GM23338 (cell line): ENCODE data around the gene GIMAP6. TPM values are rescaled to one million over a fixed set of nuclear protein-coding genes. Genes with fewer than 3 reads are reported as not detected.

ENCODE experiments used
- ATAC-seq: fragments of 200-7000 bp; cut with Tn5 transposase; 3 replicates; pipeline ENCODE4 v1.9.1; 2020
- DNase-seq: peaks from one replicate; pipeline ENCODE4 v3.0.0-alpha.2; 2015; ENCODE audit warnings: low spot score
- H2AFZ ChIP-seq: fragments of 200-600 bp; sonication (generic); 2 replicates; pipeline ENCODE4 v1.8.0; 2016; ENCODE audit warnings: antibody characterized with exemption, mild to moderate bottlenecking, moderate library complexity
- H3F3A ChIP-seq: fragments of 200-600 bp; sonication (generic); replicated peaks from 2 replicates; pipeline ENCODE4 v1.8.0; 2017; ENCODE audit warnings: antibody characterized with exemption, mixed run types, low read depth
- H3K27ac ChIP-seq: fragments of 200-600 bp; sonication (generic); 2 replicates; pipeline ENCODE4 v1.6.1; 2016; ENCODE audit warnings: low read depth
- H3K27me3 ChIP-seq: fragments of 200-600 bp; sonication (generic); 2 replicates; pipeline ENCODE4 v1.8.0; 2016; ENCODE audit warnings: mild to moderate bottlenecking, mixed run types, moderate library complexity; ENCODE audit not compliant: insufficient read depth
- H3K36me3 ChIP-seq: fragments of 200-600 bp; sonication (generic); 2 replicates; pipeline ENCODE4 v1.8.0; 2016; ENCODE audit warnings: mild to moderate bottlenecking; ENCODE audit not compliant: insufficient read depth
- H3K4me1 ChIP-seq: fragments of 200-600 bp; sonication (generic); 2 replicates; pipeline ENCODE4 v1.8.0; 2016; ENCODE audit warnings: mild to moderate bottlenecking, moderate library complexity; ENCODE audit not compliant: insufficient read depth
- H3K4me2 ChIP-seq: fragments of 200-600 bp; sonication (generic); 2 replicates; pipeline ENCODE4 v1.7.1; 2017; ENCODE audit warnings: mixed run types
- H3K4me3 ChIP-seq: fragments of 200-600 bp; sonication (generic); 2 replicates; pipeline ENCODE4 v1.6.1; 2016; ENCODE audit warnings: mixed run types
- H3K79me2 ChIP-seq: fragments of 200-600 bp; sonication (generic); replicated peaks from 2 replicates; pipeline ENCODE4 v1.8.0; 2017; ENCODE audit warnings: mild to moderate bottlenecking; ENCODE audit not compliant: insufficient read depth
- H3K9me2 ChIP-seq: fragments of 200-600 bp; sonication (generic); 2 replicates; pipeline ENCODE4 v1.8.0; 2017; ENCODE audit not compliant: insufficient read depth
- H4K20me1 ChIP-seq: fragments of 200-600 bp; sonication (generic); replicated peaks from 2 replicates; pipeline ENCODE4 v1.8.0; 2017; ENCODE audit warnings: mild to moderate bottlenecking; ENCODE audit not compliant: insufficient read depth
- H3K27ac Mint-ChIP-seq: 2 replicates; pipeline ENCODE4 v1.8.0; 2020; ENCODE audit warnings: inconsistent platforms, mild to moderate bottlenecking, moderate library complexity, mixed read lengths
- H3K27me3 Mint-ChIP-seq: 3 replicates; pipeline ENCODE4 v1.8.0; 2022; ENCODE audit warnings: low read depth, mild to moderate bottlenecking, moderate library complexity, mixed read lengths, inconsistent platforms; ENCODE audit not compliant: insufficient read depth, poor library complexity
- H3K36me3 Mint-ChIP-seq: 3 replicates; pipeline ENCODE4 v1.8.0; 2021; ENCODE audit warnings: low read depth, mild to moderate bottlenecking, inconsistent platforms, moderate library complexity, mixed read lengths
- H3K4me1 Mint-ChIP-seq: 3 replicates; pipeline ENCODE4 v1.8.0; 2020; ENCODE audit warnings: mild to moderate bottlenecking, inconsistent platforms, mixed read lengths
- H3K4me3 Mint-ChIP-seq: 3 replicates; pipeline ENCODE4 v1.8.0; 2021; ENCODE audit warnings: moderate library complexity, mild to moderate bottlenecking, inconsistent platforms, mixed read lengths
- H3K9me3 Mint-ChIP-seq: 3 replicates; pipeline ENCODE4 v1.8.0; 2020; ENCODE audit warnings: moderate library complexity, mild to moderate bottlenecking, inconsistent platforms, mixed read lengths
- CREB1 ChIP-seq: fragments of 250-450 bp; sonication (Bioruptor Pico); IDR thresholded peaks from 2 replicates; pipeline ENCODE4 v1.5.0; 2020; ENCODE audit warnings: low read depth, mild to moderate bottlenecking, moderate library complexity
- CTCF ChIP-seq, 2 experiments: fragments of 200-600 bp in 1 of 2; sonication (generic) in 1 of 2; conservative IDR thresholded peaks; 2 replicates each; pipeline versions ENCODE4 v1.5.1 to v1.6.1; 2016 to 2017; ENCODE audit warnings: antibody characterized with exemption in 2 of 2, low read depth in 2 of 2, mild to moderate bottlenecking in 2 of 2, moderate library complexity in 1 of 2
- EZH2 ChIP-seq: fragments of 200-600 bp; sonication (generic); IDR thresholded peaks from one replicate; pipeline ENCODE4 v1.8.0; 2017; ENCODE audit warnings: antibody characterized with exemption, mild to moderate bottlenecking, low read depth; ENCODE audit not compliant: unreplicated experiment
- EZH2phosphoT487 ChIP-seq: fragments of 200-600 bp; sonication (generic); IDR thresholded peaks from one replicate; pipeline ENCODE4 v1.8.1; 2018; ENCODE audit warnings: antibody characterized with exemption; ENCODE audit not compliant: unreplicated experiment
- JUNB ChIP-seq: IDR thresholded peaks from one replicate; pipeline ENCODE4 v1.6.1; 2016; ENCODE audit warnings: antibody characterized with exemption; ENCODE audit not compliant: unreplicated experiment
- NANOG ChIP-seq: IDR thresholded peaks from 2 replicates; pipeline ENCODE4 v1.6.1; 2016; ENCODE audit warnings: antibody characterized with exemption, borderline replicate concordance
- polyA plus RNA-seq: library from polyadenylated mRNA; unstranded; fragments of >200 nt; fragmentation: Nextera tagmentation; extraction: Ambion mirVana; gene quantifications from 2 replicates; pipeline ENCODE4 v1.2.1, GENCODE V29; 2016
- total RNA-seq: library from RNA; depleted of rRNA; stranded (reverse); fragments of >200 nt; shearing (Covaris generic); gene quantifications from 2 replicates; pipeline ENCODE4 v1.2.3, GENCODE V29; 2014
- TF ChIP-seq, protein P1 (sequence below): fragments of 250-450 bp; sonication (Bioruptor Pico); IDR thresholded peaks from 2 replicates; pipeline ENCODE4 v1.5.0; 2020; ENCODE audit warnings: mild to moderate bottlenecking, moderate library complexity

Gene GIMAP6
- total and polyA plus RNA-seq, 2 experiments from 2014 or later, result not detected

- H3K4me2 ChIP-seq, result 0 out of 2 replicates have a peak overlapping the region, but pooled peaks have one; percentile 14
- H3K79me2 ChIP-seq, result no peaks in the 10 kb centered on the region
- H3K27me3 ChIP-seq, result no peaks in the 10 kb centered on the region
- peaks cover 8% of the 10 kb centered on the region; the same call in 1 of the 2 replicates for H3K9me2 ChIP-seq
- H3K27me3 Mint-ChIP-seq, result peaks cover 6% of the 10 kb centered on the region
- no peak overlapping the region for H3K4me3 ChIP-seq
- TF ChIP-seq, protein P1, sequence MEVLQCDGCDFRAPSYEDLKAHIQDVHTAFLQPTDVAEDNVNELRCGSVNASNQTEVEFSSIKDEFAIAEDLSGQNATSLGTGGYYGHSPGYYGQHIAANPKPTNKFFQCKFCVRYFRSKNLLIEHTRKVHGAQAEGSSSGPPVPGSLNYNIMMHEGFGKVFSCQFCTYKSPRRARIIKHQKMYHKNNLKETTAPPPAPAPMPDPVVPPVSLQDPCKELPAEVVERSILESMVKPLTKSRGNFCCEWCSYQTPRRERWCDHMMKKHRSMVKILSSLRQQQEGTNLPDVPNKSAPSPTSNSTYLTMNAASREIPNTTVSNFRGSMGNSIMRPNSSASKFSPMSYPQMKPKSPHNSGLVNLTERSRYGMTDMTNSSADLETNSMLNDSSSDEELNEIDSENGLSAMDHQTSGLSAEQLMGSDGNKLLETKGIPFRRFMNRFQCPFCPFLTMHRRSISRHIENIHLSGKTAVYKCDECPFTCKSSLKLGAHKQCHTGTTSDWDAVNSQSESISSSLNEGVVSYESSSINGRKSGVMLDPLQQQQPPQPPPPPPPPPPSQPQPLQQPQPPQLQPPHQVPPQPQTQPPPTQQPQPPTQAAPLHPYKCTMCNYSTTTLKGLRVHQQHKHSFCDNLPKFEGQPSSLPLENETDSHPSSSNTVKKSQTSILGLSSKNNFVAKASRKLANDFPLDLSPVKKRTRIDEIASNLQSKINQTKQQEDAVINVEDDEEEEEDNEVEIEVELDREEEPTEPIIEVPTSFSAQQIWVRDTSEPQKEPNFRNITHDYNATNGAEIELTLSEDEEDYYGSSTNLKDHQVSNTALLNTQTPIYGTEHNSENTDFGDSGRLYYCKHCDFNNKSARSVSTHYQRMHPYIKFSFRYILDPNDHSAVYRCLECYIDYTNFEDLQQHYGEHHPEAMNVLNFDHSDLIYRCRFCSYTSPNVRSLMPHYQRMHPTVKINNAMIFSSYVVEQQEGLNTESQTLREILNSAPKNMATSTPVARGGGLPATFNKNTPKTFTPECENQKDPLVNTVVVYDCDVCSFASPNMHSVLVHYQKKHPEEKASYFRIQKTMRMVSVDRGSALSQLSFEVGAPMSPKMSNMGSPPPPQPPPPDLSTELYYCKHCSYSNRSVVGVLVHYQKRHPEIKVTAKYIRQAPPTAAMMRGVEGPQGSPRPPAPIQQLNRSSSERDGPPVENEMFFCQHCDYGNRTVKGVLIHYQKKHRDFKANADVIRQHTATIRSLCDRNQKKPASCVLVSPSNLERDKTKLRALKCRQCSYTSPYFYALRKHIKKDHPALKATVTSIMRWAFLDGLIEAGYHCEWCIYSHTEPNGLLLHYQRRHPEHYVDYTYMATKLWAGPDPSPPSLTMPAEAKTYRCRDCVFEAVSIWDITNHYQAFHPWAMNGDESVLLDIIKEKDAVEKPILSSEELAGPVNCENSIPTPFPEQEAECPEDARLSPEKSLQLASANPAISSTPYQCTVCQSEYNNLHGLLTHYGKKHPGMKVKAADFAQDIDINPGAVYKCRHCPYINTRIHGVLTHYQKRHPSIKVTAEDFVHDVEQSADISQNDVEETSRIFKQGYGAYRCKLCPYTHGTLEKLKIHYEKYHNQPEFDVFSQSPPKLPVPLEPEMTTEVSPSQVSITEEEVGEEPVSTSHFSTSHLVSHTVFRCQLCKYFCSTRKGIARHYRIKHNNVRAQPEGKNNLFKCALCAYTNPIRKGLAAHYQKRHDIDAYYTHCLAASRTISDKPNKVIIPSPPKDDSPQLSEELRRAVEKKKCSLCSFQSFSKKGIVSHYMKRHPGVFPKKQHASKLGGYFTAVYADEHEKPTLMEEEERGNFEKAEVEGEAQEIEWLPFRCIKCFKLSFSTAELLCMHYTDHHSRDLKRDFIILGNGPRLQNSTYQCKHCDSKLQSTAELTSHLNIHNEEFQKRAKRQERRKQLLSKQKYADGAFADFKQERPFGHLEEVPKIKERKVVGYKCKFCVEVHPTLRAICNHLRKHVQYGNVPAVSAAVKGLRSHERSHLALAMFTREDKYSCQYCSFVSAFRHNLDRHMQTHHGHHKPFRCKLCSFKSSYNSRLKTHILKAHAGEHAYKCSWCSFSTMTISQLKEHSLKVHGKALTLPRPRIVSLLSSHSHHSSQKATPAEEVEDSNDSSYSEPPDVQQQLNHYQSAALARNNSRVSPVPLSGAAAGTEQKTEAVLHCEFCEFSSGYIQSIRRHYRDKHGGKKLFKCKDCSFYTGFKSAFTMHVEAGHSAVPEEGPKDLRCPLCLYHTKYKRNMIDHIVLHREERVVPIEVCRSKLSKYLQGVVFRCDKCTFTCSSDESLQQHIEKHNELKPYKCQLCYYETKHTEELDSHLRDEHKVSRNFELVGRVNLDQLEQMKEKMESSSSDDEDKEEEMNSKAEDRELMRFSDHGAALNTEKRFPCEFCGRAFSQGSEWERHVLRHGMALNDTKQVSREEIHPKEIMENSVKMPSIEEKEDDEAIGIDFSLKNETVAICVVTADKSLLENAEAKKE (CRISPR knock-in tag), result no peak
- TF ChIP-seq EZH2, result no peak
- no peak for TF ChIP-seq EZH2phosphoT487
- no peak for TF ChIP-seq CREB1
- TF ChIP-seq NANOG, result no peak
- TF ChIP-seq CTCF (conservative IDR thresholded peaks at IDR 0.05; ENCODE audit: low read depth in 2 of 2), result no peak
- no peak for TF ChIP-seq JUNB
- H2AFZ ChIP-seq, result no peak overlapping the region
- no peaks in the 10 kb centered on the region for H3F3A ChIP-seq
- no peaks in the 10 kb centered on the region for H4K20me1 ChIP-seq
- H3K27ac Mint-ChIP-seq, result no peak overlapping the region
- no peak for ATAC-seq
- DNase-seq, result no peak
- no peak overlapping the region for H3K27ac ChIP-seq
- H3K36me3 ChIP-seq, result no peaks in the 10 kb centered on the region
- H3K4me3 Mint-ChIP-seq, result no peak overlapping the region
- H3K4me1 ChIP-seq, result no peaks in the 10 kb centered on the region
- H3K9me3 Mint-ChIP-seq, result peaks cover 23% of the 10 kb centered on the region; the same call in 2 of the 3 replicates
- H3K4me1 Mint-ChIP-seq, result peaks cover 7% of the 10 kb centered on the region
- peaks cover 7% of the 10 kb centered on the region; the same call in 2 of the 3 replicates for H3K36me3 Mint-ChIP-seq
Observed at GRCh38 chr7:150656047-150656446, 23.9 kb upstream of the GIMAP6 start.
